ENCODE data around the gene DYNC1LI2.

DNA sequence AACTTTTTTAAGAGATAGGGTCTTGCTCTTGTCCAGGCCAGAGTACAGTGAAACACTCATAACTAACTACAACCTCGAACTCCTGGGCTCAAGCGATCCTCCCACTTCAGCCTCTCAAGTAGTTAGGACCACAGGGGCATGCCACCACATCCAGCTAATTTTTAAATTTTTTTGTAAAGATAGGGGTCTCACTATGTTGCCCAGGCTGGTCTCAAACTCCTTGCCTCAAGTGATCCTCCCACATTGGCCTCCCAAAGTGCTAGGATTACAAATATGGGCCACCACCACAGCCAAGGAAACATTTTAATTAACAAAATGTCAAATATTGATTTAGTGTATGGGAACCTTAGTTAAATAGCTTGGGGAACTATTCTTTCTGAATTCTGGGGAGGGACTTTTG lies 2.8 kb upstream of the DYNC1LI2 start:
- TF ChIP-seq, protein P1, sequence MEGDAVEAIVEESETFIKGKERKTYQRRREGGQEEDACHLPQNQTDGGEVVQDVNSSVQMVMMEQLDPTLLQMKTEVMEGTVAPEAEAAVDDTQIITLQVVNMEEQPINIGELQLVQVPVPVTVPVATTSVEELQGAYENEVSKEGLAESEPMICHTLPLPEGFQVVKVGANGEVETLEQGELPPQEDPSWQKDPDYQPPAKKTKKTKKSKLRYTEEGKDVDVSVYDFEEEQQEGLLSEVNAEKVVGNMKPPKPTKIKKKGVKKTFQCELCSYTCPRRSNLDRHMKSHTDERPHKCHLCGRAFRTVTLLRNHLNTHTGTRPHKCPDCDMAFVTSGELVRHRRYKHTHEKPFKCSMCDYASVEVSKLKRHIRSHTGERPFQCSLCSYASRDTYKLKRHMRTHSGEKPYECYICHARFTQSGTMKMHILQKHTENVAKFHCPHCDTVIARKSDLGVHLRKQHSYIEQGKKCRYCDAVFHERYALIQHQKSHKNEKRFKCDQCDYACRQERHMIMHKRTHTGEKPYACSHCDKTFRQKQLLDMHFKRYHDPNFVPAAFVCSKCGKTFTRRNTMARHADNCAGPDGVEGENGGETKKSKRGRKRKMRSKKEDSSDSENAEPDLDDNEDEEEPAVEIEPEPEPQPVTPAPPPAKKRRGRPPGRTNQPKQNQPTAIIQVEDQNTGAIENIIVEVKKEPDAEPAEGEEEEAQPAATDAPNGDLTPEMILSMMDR (IDR thresholded peaks at IDR 0.05): no peak
- TF ChIP-seq POLR2A (IDR thresholded peaks at IDR 0.05): no peak
- no peak for TF ChIP-seq POLR2AphosphoS5 (IDR thresholded peaks at IDR 0.05; ENCODE audit: insufficient read depth in 1 of 2, low read depth in 1 of 2)

Data from vagina (tissue), 2 donors.